ENCODE measurements around the gene TOMM40L.

The TOMM40L gene

DNA sequence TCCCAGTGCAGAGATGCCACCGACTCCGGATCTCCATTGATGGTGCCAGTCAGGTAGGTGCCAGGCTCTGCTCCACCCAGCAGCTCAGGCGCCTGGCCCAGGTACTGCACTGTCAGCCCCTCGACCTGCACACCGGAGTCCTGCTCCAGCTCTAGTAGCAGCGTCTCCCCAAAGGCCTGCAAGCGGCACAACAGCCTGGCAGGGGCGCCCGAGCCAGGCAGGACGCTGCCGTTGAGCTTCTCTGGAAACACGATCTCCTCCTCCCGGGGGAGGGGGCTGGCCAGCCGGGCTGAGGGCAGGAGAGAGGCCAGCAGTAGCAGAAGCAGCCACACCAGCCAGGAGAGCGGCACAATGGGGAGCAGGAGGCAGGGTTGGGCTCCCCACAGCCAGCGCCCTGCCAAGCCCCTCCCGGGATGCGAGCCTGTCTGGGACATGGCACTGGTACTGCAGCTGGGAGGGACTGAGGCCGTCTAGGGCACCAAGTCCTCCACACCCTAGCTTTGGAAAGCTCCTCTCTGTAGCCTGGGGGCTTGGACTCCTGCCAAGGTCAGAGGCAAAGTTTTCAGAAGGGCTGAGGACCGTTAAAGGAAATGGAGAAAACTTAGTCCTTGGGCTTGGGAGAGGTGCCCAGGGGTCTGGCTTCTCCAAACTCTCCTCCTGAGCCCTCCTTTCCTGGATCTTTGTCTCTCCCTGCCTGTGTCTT lies 27.5 kb upstream of the TOMM40L start:
- DNase-seq, result no peak

DNA sequence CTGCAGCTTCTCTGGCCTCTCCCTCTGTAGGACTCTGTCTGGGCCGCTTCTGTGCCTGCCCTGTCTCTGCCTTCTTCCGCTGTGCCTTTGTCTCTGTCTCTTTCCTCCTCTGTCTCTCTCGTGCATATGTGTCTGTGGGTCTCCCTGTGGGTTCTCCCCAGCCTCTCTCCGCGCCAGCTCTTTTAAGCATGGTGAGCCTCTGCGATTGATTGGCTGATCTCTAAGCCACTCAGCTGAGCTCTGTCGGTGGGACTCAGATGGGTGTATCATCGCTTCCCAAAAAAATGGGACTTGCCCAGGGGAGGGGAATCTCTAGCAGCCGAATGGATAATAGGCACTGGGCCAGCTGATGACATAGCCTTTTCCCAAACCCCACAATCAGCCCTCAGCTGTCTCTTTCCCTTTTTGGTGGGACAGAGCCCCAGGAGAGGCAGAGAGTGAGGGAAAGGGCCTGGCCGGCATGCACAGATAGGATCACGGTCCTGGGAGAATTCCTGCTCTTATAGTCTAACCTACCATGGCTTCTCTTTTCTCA lies 26.9 kb upstream of the TOMM40L start, which contains the start of gene ADAMTS4:
TSS of gene ADAMTS4 (minus strand) at position 158 of the 535 bp plus-strand sequence. CDS start 427 bp downstream, outside the sequence.
- no peak for DNase-seq

DNA sequence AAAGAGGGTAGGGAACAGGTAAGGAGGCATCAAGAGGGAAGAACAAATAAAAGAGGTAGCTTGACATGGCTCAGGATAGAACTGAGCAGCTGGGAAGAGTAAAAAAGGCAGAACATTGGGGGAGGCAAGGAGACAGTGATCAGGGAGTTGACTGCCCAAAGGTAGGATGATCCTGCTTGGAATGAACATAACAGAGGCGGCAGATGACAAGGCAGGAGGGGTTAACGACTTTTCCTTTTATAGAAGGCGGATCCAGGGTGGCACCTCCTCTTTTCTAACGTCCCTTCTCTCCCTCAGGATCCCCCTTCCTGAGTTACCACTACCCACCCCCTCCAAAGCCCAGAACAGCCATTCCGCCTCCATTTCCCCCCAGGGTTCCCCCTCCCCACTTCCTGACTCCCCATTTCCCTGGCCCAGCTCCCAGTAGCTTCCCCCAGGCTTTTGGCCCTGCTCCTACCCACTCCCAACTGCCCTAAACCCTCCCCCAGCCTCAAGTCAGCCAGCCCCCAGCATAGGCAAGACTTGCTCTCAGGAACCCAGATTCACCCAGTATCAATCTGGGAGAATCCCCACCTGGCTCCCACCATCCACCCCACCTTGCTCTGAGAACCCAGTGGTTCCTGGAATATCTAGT lies 26.2 kb upstream of the TOMM40L start:
- DNase-seq, result no peak

DNA sequence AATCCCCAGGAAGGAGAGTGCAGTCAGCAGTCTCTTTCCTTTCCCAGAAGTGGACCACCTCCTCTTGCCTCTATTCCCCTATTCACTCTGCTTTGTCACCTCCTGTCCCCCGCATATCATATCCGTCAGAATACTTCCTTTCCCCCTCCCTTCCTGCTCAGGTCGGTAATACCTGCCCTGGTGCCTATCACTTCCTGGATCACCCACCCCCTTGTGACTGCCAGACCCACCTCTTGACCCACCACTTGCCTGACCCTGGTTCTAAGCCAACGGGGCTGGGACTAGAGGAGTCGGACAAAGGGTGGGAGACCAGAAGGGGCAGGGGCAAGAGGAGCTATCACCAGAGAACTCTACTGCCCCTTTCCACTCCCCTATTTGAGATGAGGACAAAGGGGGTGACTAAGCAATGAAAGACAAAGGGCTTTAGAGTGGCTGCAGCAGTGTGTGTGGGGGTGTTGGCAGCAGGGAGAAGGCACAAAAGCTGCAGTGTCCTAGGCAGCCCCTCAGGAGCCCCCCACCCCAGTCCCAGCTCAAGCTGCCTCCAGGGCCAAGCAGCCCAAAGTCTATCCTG lies 25.4 kb upstream of the TOMM40L start:
- no peak for DNase-seq

DNA sequence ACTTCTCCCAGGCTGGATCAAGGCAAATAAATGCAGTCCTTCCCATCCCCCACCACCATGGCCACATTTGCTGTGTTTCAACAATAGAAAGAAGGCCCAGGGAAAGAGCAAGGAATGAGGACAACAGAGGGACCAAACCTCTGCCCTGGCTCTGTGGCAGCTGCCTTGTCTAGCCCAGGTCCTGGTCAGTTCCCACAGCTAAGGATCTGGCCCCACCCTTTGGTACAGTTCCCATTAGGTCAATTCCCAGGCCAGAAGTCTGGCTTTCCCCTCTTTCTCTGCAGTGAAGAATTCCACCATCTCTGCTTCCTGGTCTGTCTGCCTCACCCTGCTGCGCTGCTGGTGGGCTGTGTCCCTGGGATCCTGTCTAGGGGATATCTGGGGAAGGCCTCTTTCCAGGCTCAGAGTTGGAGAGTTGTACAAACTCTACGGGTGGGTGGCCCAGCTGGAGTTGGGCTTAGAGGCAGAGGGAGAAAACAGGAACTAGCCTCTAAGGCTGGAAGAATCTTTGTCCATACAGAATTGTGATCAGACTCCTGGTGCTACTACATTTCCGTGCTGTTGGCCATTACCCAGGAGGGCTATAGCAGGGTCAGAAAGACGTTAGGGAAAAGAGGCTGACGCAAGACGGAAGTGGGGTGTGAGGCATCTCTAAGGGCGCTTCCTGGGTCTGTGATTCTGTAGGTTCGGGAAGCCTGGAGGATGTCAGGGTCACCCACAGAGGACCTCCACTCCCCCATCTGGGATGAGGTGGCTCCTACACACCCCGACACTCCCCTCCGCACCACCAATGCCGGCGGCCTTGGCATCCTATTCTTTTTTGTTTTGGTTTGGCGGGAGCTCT lies 24.6 kb upstream of the TOMM40L start:
- DNase-seq, result no peak

DNA sequence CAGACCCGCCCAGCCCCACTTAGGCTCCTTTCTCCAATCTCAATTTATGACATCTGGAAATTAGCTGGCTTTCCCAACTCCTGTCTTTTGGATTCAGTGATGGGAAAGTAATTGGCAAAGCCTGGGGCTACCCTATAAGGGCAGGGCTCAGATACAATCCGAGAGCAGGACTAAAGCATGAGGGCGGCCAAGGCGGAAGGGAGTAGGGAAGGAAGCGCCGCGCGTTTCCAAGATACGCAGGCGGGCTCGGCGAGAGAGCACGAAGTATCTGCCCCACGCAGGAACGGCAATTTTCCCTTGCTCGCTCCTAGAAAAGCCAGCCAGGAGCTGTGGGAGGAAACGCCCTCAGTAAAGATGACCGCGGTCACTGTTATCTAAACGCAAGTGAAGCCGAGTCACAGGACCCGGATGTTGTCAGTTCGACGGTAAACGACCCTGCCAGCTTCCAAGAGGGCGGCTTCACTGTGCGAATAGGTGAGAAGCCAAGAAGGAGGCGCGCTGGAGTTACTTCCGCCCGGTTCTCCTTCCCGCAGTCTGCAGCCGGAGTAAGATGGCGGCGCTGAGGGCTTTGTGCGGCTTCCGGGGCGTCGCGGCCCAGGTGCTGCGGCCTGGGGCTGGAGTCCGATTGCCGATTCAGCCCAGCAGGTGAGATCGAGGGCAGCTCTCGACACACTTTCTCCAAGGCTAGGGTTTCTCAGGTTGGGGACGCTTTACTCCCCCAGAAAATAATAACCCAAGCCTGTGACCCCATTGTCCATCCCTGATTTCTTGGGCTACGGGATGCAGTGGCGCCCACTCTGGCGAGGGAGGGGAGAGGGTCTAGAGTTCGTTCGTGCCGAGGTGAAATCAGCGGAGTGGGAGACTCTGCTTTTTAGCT lies 23.8 kb upstream of the TOMM40L start, which contains the start of gene NDUFS2:
TSS of gene NDUFS2 (plus strand) at position 532 of the 877 bp plus-strand sequence. CDS start at position 551, 19 bp downstream.
- peak; percentile 97 for DNase-seq

DNA sequence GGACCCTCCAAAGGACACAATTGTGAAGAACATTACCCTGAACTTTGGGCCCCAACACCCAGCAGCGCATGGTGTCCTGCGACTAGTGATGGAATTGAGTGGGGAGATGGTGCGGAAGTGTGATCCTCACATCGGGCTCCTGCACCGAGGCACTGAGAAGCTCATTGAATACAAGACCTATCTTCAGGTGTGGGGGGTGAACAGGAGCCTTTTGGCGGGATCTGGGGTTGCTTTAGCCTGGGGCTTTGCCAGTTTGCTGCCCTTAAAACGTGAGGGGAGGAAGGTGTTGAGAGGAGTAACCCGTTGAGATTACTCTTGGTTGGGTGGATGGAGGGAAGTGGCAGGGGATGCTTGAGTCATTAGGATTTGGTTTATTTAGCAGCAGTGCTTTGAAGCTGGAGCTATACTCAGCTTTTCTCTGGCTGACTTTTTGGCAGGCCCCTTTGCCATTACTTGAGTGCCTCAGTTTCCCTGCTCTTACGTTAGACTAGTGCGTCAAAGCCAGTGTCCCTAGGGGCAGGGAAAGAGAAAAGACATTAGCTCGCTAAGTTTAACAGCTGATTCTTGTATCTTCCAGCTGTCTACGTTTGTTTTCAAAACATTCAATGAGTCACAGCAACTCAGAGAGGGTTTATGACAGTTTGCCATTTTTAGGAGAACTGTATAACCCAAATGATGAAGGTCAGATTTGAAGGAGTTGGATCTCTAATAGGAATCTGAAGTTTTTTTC lies 19.3 kb upstream of the TOMM40L start:
- no peak for DNase-seq

DNA sequence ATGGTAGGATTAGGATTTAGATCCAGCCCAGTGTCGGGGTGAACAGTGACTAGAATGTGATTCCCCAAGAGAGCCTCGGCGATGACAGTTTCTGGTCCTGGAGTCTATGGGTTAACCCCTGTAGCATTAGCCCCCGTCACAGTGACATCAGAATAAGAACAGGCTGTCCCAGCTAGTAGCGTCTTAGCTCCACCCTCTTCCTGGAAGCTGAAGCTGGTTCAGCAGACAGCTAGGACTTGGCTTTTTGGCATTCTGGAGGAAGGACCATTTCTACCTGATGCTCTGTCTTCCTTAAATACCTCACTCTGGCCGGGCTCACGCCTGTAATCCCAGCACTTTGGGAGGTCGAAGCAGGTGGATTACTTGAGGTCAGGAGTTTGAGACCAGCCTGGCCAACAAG lies 18.7 kb upstream of the TOMM40L start:
- no peak for DNase-seq

DNA sequence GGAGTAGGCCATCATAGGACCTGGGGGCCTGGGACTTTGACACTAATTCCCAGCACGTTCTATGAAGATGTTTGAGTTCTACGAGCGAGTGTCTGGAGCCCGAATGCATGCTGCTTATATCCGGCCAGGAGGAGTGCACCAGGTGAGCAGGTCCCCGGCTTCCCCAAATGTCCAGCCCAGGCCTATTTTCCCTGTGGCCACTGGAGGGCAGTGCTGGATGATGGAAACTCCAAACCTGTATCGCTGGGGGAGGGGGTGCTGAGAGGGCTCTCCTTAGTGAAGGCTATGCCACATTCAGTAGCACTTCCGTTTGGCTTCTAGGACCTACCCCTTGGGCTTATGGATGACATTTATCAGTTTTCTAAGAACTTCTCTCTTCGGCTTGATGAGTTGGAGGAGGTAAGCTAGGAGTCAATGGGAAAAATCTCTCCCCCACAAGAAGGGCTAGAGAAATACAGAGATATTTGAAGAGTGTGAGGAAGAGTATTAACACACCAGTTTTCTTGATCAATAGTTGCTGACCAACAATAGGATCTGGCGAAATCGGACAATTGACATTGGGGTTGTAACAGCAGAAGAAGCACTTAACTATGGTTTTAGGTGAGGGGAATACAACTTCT lies 16.0 kb upstream of the TOMM40L start:
- DNase-seq, result peak; percentile 18

DNA sequence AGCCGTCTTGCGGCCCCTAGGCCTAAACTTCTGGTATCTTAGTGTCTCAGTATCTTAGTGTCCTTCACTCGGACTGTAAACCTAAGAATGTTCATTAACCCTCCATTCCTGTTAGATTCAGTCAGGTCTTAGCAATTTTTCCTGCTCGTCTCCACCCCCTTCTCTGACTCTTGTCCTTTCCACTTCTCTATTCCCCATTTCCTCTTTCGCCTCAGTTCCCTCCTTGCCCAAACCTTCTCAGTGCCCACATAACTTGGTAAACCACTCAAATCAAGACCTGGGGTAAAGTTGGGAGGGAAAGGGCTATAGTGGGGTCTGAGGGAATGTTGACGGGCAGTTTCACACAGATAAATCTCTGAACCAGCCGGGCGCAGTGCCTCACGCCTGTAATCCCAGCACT lies 11.5 kb upstream of the TOMM40L start:
- no peak for DNase-seq

DNA sequence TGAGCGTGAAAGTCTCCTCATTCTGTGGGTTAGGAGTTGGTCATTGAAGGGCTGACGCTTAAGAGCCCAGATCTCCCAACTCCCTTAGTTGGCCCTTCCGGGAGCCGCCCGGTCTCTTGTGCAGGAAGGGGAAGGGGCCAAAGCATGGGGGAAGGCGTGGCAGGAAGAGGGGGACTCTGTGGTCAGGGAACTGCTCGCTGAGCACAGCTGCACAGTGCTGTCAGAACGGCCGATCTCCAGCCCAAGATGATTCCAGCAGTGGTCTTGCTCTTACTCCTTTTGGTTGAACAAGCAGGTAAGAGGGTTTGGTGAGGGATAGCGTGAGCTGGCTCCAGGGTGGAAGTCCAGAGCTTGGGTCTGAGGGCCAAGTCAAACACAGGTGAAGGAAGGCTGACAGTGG lies 10.8 kb upstream of the TOMM40L start, which contains the start of gene FCER1G:
TSS of gene FCER1G (plus strand) at position 220 of the 400 bp plus-strand sequence. CDS start at position 247, 27 bp downstream.
- DNase-seq, result no peak

DNA sequence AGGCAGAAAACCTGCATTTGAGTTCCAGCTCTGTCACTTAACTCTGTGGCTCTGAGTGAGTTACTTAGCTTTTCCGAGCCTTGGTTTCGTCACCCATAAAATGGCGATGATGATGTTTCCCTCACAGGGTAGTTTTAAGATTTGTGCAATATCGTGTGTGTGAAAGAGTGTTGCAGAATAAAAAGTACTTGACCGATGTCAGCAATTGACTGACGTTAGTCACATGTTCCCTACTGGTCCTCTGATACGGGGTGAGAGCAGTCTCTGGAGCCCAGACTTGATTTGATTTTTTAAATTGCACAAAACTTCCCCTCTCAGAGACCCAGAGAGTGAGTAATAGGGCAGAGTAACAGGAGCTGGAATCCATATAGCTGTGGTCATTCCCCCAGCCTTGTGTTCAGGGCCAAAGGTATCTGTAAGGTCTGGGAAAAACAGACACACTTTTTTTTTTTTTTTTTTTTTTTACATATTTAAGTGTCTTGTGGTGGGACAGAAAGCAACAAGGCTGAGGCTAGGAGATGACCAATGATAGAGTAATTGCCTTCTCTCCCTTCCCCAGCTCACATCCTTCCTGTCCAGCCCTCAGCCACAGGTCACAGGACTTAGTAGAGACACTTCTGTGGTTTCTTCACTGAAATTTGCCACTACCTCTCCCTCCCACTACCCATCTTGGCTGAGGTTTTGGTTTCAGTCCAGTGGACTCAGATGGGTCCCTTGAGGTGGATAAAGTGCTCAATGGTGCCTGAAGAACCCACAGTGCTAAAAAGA lies 8.7 kb upstream of the TOMM40L start:
- no peak for DNase-seq

DNA sequence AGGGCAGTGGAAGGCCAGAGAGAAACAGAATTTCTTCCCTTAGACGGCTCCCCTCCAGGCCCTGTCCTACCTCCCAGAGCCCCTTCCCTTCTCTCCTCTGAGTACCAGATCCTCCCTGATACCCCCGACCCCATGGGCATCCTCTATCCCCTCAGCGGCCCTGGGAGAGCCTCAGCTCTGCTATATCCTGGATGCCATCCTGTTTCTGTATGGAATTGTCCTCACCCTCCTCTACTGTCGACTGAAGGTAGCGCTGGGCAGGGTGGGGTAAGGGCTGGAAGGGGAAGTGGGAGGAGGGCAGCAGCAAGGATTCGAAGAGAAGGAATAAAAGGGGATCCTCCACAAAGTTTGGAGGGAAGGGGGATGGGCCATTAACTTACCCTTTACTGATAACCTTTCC lies 8.0 kb upstream of the TOMM40L start:
- DNase-seq, result no peak

DNA sequence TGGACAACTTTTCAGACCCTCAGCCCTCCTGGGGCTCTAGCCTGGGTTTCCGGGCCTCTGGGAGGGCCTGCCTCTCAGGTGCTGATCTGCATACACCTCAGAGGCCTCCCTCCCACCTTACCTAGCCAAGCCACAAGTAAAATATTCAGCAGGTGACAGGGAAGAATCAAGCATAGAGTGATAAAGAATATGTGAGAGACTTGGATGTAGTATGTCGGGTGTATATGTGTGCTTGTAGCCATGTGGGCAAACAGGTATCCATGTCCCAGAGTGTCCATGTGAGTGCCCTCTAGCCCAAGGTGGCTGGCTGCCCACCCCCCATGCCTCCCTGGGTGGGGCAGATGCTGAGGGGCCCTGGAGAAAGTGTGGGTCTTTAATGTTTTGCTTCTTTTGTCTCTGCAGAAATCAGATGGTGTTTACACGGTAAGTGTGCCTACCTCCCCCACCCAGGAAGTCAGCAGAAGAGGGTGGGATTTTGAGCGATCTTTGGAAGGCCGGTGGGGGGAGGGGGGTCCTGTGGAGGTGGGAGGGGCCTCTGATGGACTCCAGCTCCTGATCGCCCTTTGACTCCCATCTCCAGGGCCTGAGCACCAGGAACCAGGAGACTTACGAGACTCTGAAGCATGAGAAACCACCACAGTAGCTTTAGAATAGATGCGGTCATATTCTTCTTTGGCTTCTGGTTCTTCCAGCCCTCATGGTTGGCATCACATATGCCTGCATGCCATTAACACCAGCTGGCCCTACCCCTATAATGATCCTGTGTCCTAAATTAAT lies 7.4 kb upstream of the TOMM40L start:
- DNase-seq, result no peak

DNA sequence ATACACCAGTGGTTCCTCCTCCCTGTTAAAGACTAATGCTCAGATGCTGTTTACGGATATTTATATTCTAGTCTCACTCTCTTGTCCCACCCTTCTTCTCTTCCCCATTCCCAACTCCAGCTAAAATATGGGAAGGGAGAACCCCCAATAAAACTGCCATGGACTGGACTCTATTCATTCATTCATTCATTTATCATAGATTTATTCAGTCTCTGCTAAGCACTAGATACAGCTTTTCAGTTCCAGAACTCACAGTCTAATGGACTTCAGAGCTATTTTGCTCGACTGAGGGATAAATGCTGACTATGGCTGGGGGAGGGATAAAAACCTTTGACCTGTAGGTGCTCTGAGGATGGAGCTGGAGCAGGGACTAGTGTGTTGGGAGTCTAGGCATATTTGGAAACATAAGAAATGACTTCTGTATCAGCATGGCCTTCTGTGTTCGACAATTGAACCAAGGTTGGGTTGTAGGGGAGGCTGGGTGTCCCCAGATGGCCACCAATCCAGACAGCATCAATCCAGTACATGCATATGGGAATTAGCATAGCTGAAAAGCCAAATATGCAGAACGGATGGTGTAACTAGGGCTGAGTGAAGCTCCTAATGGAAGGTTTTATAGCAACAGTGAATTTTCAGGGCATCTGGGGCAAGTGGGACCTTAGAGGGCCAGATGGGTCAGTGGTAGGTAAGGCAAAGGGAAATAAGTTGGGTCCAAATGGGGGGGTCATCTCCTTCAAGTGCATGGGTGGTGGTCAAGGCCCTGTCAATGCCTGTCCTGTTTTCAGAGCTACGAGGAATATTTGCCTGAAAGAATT lies 6.6 kb upstream of the TOMM40L start:
- no peak for DNase-seq

DNA sequence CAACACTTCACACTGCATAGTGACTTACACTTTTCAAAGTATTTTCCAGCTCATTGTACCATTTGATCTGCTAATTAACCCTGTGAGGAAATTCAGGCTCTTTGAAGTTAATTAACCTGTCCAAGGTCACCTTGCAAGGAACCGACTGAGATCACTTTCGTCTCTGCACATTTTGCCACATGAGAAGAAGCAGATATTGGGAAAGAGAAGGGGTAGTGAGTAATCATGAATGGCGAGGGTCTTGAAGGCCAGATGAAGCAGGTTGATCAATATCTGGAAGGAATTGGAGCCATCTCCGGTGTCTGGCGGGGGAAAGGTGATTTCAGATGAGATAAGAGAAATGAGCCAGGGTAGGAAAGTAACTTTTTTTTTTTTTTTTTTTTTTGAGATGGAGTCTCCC lies 5.9 kb upstream of the TOMM40L start:
- DNase-seq, result no peak

DNA sequence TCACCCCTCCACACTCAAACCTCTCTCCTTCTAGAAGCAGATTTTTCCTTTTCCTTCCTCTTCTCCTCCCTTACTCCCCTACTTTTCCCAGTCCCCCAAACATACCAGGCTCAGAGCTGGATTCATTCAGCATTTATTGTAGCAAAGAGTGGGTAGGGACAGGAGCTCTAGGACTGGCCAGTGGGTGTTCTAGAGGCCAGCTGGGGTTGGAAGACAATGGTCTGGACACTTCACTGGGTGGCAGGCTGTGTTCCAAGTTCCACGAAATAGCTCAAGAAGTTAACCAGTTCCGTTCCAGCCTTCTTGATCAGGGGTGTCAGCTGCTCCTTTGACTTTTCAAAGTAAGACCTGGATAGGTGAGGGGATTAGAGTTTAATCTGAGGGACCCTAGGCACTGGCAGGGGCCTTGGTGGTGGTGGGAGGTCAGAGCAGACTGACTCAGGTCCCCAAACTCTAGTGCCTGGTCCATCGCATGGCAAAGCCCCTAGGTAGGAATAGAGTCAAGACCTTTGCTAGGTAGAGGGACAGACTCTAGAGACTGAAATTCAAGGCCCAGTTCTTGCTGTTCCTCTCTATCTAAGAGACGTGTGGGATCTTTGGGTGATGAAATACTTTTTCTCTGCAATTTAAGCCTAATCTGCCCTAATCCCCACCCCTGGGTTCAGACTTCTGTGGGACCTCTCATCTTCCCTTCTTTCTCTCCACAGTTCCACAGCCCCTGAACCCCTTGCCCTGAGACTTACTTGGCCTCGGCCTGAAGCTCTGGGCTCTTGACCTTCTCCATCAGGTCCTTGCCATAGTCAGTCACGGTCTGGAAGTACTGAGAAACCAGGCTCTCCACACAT lies 3.5 kb upstream of the TOMM40L start:
- no peak for DNase-seq
